Left ventricle myocardium inferior (tissue), 1 donor: ENCODE results near the gene HDC. TPM values are rescaled to one million over a fixed set of nuclear protein-coding genes. Genes with fewer than 3 reads are reported as not detected.

Experiments used
- DNase-seq: peaks from one replicate; pipeline ENCODE4 v3.0.0-alpha.2; 2020
- H3K27ac ChIP-seq: fragments of 200-600 bp; replicated peaks from 2 replicates; pipeline ENCODE4 v1.8.0; 2021
- H3K27me3 ChIP-seq: fragments of 200-600 bp; 2 replicates; pipeline ENCODE4 v1.8.0; 2021; ENCODE audit warnings: low read depth
- H3K36me3 ChIP-seq: fragments of 200-600 bp; 2 replicates; pipeline ENCODE4 v1.8.0; 2021
- H3K4me1 ChIP-seq: fragments of 200-600 bp; 2 replicates; pipeline ENCODE4 v1.8.0; 2021
- H3K4me3 ChIP-seq: fragments of 200-600 bp; 2 replicates; pipeline ENCODE4 v1.8.0; 2021; ENCODE audit warnings: mild to moderate bottlenecking, moderate library complexity
- H3K9me3 ChIP-seq: fragments of 200-600 bp; replicated peaks from 2 replicates; pipeline ENCODE4 v1.8.0; 2021
- intact Hi-C: fragments of 100-400 bp; cut with micrococcal nuclease; formaldehyde crosslinking; loops from one replicate; pipeline ENCODE4 v1.11.0; 2022
- total RNA-seq: library from RNA; stranded (reverse); fragmentation: NEBNext Ultra II Directional; extraction: Animal tissue kit (Norgen Biotek cat#: 25700); gene quantifications from one replicate; pipeline ENCODE4 v1.2.1, GENCODE V29; 2021
- TF ChIP-seq, protein P1 (sequence below): fragments of 200-600 bp; IDR thresholded peaks from 2 replicates; pipeline ENCODE4 v1.8.0; 2021; ENCODE audit warnings: antibody characterized with exemption, mild to moderate bottlenecking, borderline replicate concordance
- donor health status: DM: no; HTN: yes; CAD: no; lungs with severe emphysema.

The HDC gene
- total RNA-seq, 1 donor from 2014 or later: 0.52 TPM

DNA sequence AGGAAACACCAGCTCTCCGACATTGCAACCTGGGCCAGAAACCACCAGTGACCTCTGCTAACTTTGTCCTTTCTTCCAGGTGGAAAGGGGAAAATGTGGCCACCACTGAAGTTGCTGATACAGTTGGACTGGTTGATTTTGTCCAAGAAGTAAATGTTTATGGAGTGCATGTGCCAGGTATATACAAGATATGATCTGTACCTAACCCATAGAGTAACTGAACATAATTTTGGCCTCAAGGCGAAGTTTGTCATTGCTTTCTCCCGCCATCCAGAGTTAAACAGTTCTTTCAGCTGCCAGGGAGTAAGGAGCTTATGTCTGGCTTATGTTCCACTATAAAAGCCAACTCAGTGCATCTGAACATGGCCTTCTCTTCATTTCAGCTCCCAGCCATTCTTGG lies 36.7 kb downstream of the HDC start:
- DNase-seq: no peak
- H3K36me3 ChIP-seq: no peaks in the 10 kb centered on the region

GRCh38 chr15:50227076-50227475 lies 38.5 kb downstream of the HDC start:
- intact Hi-C loops: no loop called here

More for the DNA sequence above, 36.7 kb downstream of the HDC start:
- H3K9me3 ChIP-seq: no peaks in the 10 kb centered on the region
- no peaks in the 10 kb centered on the region for H3K27me3 ChIP-seq
- no peak overlapping the region for H3K4me3 ChIP-seq
- H3K4me1 ChIP-seq: no peaks in the 10 kb centered on the region
- no peak overlapping the region for H3K27ac ChIP-seq
- TF ChIP-seq, protein P1, sequence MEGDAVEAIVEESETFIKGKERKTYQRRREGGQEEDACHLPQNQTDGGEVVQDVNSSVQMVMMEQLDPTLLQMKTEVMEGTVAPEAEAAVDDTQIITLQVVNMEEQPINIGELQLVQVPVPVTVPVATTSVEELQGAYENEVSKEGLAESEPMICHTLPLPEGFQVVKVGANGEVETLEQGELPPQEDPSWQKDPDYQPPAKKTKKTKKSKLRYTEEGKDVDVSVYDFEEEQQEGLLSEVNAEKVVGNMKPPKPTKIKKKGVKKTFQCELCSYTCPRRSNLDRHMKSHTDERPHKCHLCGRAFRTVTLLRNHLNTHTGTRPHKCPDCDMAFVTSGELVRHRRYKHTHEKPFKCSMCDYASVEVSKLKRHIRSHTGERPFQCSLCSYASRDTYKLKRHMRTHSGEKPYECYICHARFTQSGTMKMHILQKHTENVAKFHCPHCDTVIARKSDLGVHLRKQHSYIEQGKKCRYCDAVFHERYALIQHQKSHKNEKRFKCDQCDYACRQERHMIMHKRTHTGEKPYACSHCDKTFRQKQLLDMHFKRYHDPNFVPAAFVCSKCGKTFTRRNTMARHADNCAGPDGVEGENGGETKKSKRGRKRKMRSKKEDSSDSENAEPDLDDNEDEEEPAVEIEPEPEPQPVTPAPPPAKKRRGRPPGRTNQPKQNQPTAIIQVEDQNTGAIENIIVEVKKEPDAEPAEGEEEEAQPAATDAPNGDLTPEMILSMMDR: no peak
- intact Hi-C loops: no loop called here

GRCh38 chr15:50225938-50226337 lies 39.6 kb downstream of the HDC start:
- H3K9me3 ChIP-seq: no peaks in the 10 kb centered on the region
- no peak overlapping the region for H3K27ac ChIP-seq
- H3K4me3 ChIP-seq: no peak overlapping the region
- TF ChIP-seq, protein P1: no peak
- peaks cover 1% of the 10 kb centered on the region for H3K27me3 ChIP-seq
- no peak for DNase-seq
- no peaks in the 10 kb centered on the region for H3K4me1 ChIP-seq
- intact Hi-C loops: no loop called here
- no peaks in the 10 kb centered on the region for H3K36me3 ChIP-seq

More at GRCh38 chr15:50227076-50227475, 38.5 kb downstream of the HDC start:
- TF ChIP-seq, protein P1: no peak
- Histone ChIP-seq H3K27me3 (no peaks in the 10 kb centered on the region), H3K36me3 (no peaks in the 10 kb centered on the region), H3K27ac (no peak overlapping the region), H3K9me3 (no peaks in the 10 kb centered on the region), H3K4me1 (no peaks in the 10 kb centered on the region), H3K4me3 (no peak overlapping the region)
- DNase-seq: no peak

- H3K4me1 ChIP-seq: no peaks in the 10 kb centered on the region
- H3K36me3 ChIP-seq: no peaks in the 10 kb centered on the region
- TF ChIP-seq, protein P1: no peak
- intact Hi-C loops: no loop called here
- H3K27me3 ChIP-seq: peaks cover 10% of the 10 kb centered on the region
- no peaks in the 10 kb centered on the region for H3K9me3 ChIP-seq
- H3K27ac ChIP-seq: no peak overlapping the region
- no peak overlapping the region for H3K4me3 ChIP-seq
- no peak for DNase-seq
These were observed 40.5 kb downstream of the HDC start for GRCh38 chr15:50225057-50225456.

DNA sequence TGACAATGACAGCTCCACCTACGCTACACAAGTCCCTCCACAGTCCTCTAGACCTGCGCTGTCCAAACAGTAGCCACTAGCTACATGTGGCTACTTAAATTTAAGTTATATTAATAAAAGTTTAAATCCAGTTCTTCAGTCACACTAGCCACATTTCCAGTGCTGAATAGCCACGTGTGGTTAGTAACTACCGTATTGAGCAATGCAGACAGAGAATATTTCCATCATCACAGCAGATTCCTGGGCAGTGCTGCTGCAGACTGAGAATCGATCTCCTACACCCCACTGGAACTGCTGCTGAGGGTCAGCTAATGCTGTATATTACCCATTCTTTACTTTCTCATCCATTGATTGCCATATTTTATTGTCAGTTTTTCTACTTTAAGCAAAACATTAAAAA lies 40.9 kb downstream of the HDC start:
- Histone ChIP-seq H3K9me3 (no peaks in the 10 kb centered on the region), H3K4me1 (no peaks in the 10 kb centered on the region), H3K27ac (no peak overlapping the region), H3K27me3 (peaks cover 14% of the 10 kb centered on the region), H3K4me3 (no peak overlapping the region), H3K36me3 (no peaks in the 10 kb centered on the region)
- TF ChIP-seq, protein P1: no peak
- intact Hi-C loops: no loop called here
- DNase-seq: no peak

DNA sequence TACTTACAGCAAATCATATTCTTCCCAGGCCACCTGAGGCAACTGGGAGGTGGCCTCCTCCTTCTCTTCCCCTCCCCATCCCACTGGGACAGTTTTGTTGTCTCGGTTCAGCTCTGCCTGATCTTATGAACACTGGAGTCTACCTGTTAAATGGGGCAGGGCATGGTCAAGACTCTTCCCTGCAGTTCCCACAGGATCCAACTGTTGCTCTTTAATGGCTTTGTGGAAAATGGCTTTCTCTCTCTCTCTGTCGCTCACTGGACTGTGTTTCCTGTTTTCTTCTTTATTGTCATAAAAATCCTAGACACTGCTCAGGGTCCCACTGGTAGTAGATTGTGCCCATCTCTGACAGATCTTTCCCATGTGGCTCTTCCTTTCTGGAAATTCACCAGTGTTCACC lies 43.3 kb downstream of the HDC start:
- intact Hi-C loops: no loop called here
- no peaks in the 10 kb centered on the region for H3K4me1 ChIP-seq
- H3K36me3 ChIP-seq: no peaks in the 10 kb centered on the region
- no peak for DNase-seq
- peaks cover 22% of the 10 kb centered on the region for H3K27me3 ChIP-seq
- H3K27ac ChIP-seq: no peak overlapping the region
- no peaks in the 10 kb centered on the region for H3K9me3 ChIP-seq
- H3K4me3 ChIP-seq: no peak overlapping the region
- TF ChIP-seq, protein P1: no peak
